HG03442 (cell line): ENCODE results near the gene KRTAP19-1.
"Not testable (repeated sequence)": the region's sequence is repeated elsewhere in the genome, so short reads cannot be mapped to it uniquely, and the experiment has no call there.

Source experiments
- ATAC-seq: cut with Tn5 transposase; IDR thresholded peaks from one replicate; pipeline ENCODE4 v1.9.1; 2021; ENCODE audit warnings: mild to moderate bottlenecking, moderate library complexity; ENCODE audit not compliant: unreplicated experiment

Gene KRTAP19-1

DNA sequence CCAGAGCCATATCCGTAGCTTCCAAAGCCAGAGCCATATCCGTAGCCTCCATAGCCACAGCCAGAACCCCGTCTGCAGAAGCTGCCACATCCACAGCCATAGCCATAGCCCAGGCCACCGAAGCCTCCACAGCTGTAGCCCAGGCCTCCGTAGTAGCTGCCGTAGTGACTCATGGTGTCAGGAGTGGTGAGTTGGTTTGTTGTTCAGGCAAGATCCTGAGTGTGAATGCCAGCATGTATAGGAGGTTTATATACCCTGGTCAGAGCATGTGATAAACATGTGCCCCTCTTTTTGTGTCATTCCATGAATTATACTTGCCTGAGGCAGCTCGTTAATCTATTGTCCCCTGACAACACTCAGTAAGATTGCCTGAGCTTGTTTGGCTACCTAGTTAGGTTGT lies at the start of gene KRTAP19-1:
TSS of gene KRTAP19-1 (minus strand) at position 223 of the 400 bp plus-strand sequence. CDS start at position 173, 50 bp downstream.
- ATAC-seq = no peak

DNA sequence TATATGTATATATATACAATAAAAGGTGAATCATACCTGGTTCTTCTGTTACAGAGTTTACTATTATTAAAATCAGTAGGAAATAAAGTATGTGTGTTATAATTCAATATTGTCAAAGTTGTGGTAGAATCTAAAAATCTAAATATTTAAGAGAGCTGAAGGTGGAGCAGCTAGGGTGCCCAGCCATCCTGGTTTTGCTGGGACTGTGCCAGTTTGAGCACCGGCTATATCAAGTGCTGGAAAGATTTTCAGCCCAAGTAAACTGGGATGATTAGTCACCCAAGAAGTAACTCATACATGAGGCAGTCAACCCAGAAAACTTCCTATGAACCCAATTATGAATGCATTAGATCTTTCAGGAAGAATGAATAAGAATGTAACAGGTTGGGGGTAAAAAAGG lies 38.7 kb upstream of the KRTAP19-1 start:
- ATAC-seq = no peak

DNA sequence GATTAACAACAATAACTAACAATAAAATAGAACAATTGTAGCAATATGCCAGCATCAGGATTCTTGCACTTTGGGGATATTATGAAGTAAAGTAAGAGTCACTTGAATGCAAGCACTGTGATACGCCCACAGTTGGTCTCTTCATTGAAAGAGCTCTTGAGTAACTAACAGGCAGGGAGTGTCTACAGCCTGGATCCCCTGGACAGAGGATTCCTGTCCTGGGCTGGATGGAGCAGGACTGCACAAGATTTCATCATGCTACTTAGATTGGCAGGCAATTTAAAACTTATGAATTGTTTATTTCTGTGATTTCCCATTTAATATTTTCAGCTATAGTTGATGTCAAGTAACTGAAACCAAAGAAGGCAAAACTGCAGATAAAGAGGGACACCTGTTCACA lies 35.5 kb upstream of the KRTAP19-1 start:
- ATAC-seq = no peak

DNA sequence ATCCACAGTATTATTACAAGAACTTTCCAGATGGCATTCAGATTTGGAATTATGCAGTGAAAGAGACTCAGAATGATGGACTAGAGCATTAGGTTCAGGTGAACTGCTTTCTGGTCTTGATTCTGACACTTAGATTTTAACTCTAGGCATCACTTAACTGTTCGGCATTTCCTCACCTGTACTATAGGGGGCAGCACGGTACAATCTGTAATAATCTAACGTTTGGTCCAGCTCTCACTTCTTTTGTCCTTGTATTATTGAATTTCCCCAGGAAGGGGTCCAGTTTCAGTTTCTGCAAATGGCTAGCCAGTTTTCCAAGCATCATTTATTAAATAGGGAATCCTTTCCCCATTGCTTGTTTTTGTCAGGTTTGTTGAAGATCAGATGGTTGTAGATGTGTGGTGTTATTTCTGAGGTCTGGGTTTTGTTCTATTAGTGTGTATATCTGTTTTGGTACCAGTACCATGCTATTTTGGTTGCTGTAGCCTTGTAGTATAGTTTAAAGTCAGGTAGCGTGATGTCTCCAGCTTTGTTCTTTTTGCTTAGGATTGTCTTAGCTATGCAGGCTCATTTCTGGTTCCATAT lies 25.5 kb upstream of the KRTAP19-1 start:
- not testable (repeated sequence) for ATAC-seq

DNA sequence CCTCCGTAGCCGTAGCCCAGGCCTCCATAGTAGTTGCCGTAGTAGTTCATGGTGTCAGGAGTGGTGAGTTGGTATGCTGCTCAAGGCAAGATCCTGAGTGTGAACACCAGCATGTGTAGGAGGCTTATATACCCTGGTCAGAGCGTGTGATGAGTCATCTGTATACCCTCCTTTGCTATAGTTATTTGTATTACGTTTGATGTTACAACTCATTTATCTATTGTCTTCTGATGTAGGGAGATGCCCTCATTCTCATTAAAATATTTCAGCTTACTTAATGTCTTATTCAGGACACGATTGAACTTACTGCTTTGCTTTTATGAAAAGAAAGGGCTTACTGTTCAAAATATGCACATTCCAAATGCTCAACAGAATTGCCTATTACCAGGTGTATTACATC lies 21.9 kb upstream of the KRTAP19-1 start, which contains the start of gene KRTAP19-5:
TSS of gene KRTAP19-5 (minus strand) at position 101 of the 400 bp plus-strand sequence. CDS start at position 50, 51 bp downstream.
- no peak for ATAC-seq

DNA sequence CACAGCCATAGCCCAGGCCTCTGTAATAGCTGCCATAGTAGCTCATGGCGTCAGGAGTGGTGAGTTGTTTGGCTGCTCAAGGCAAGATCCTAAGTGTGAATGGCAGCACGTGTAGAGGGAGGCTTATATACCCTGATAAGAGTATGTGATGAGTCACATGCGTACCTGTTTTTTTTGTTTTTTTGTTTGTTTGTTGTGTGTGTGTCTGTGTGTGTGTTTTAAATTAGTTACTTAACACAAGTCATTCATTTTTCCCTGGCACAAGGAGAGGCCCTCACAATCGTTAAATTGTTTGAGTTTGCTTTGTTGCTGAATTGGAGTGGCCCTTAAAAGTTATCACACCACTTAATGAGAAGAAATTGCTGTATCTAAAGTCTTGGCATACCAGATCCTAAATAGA lies 16.9 kb upstream of the KRTAP19-1 start, which contains the start of gene KRTAP19-4:
TSS of gene KRTAP19-4 (minus strand) at position 101 of the 400 bp plus-strand sequence. CDS start at position 46, 55 bp downstream.
- no peak for ATAC-seq

DNA sequence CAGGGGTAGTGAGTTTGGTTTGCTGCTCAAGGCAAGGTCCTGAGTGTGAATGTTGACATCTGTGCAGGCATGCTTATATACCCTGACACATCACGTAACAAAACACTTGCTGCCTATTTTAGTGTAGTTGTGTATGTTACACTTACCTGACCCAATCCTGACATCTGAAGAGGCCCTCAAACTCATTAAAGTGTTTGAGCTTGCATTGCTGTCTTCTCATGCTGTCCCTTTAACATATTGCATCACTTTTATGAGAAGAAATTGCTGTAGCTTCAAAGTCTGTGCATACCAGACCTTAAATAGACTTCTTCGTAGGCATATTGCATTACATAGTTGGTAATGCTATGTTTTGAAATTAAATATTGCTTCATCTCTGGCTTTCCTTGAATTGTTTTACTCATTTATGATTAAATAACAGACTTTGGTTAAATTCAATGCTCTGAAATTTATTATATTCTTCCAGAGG lies 11.8 kb upstream of the KRTAP19-1 start, which contains the start of gene KRTAP19-3:
TSS of gene KRTAP19-3 (minus strand) at position 51 of the 466 bp plus-strand sequence. CDS start 56 bp downstream, outside the sequence.
- ATAC-seq = no peak

DNA sequence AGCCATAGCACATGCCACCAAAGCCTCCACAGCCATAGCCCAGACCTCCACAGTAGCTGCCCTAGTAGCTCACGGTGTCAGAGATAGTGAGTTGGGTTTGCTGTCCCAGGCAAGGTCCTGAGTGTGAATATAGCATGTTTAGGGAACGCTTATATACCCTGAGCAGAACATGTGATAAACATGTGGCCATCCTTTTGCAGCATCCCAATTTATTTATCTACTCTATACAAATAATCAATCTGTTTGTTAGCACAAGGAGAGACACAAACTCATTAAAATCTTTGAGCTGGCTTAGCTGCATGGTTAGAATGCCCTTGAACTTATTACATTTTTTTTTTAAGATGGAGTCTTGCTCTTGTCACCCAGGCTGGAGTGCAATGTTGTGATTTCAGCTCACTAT lies 7.2 kb upstream of the KRTAP19-1 start, which contains the start of gene KRTAP19-2:
TSS of gene KRTAP19-2 (minus strand) at position 101 of the 400 bp plus-strand sequence. CDS start at position 13, 88 bp downstream.
- no peak for ATAC-seq

DNA sequence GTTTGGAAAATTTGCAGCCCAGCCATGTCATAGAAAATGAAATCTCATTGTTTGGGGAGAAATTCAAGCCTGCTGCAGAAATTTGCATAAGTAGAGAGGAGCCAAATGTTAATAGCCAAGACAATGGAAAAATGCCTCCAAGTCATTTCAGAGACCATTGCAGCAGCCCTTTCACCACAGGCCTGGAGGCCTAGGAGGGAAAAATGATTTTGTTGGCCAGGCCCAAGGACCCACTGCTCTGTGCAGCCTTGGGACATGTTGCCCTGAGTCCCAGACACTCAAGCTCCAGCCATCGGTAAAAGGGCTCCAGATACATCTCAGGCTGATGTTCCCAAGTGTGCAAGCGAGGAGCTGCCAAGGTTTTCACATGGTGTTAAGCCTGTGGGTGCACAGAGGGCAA lies 6.0 kb upstream of the KRTAP19-1 start:
- no peak for ATAC-seq

DNA sequence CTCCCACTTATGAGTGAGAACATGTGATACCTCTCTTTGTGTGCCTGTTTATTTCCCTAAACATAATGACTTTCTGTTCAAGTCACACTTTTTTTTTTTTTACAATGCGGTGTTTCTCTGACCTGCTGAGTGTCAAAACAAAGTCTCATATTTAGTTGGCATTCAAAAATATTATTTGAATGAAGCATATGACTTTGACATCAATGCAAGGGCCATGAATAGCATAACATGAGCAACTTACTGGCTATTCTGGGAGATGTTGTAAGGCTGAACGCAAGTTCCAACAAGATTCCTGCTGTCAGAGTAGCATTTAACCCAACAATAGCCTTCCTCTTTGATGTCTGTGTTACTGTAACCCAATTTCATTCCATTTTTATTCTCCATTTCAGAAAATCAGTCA lies 2.0 kb upstream of the KRTAP19-1 start:
- ATAC-seq = no peak

DNA sequence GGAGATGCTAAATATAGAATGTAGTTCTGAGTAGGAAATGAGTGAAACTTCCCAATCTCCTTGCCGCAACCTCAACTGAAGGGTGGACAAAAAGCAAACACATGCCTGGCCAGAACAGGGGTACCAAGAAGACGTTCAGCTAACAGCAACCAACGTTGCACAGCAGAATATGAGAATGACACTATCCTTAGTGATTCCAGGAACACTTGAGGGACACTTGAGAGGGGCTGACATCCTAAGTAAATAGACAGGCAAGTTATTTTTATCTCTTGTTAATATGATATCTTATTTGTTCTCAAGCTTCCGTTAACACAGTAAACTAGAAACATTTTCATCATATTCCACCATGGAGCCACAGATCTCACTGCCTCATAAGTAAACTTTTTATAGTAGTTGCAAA lies 908 bp downstream of the KRTAP19-1 start:
- no peak for ATAC-seq

DNA sequence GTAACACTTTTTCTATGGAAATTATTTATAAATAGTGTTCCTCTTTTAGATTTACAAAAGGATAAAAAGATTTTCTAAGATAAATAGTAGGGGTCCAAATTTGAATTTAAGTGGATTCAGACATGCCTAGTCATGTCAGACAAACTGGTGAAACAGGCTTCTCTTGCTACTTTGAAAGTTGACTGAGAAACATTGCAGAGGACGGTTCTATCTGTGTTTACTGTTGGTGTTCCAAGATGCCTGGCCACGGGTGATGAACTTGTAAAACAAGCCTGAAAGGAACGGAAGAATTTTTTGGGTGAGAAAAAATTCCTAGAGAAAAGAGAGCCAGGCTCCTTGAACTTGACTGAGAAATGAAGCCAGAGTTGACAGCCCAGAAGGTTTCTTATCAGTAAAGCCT lies 2.2 kb downstream of the KRTAP19-1 start:
- ATAC-seq = no peak

DNA sequence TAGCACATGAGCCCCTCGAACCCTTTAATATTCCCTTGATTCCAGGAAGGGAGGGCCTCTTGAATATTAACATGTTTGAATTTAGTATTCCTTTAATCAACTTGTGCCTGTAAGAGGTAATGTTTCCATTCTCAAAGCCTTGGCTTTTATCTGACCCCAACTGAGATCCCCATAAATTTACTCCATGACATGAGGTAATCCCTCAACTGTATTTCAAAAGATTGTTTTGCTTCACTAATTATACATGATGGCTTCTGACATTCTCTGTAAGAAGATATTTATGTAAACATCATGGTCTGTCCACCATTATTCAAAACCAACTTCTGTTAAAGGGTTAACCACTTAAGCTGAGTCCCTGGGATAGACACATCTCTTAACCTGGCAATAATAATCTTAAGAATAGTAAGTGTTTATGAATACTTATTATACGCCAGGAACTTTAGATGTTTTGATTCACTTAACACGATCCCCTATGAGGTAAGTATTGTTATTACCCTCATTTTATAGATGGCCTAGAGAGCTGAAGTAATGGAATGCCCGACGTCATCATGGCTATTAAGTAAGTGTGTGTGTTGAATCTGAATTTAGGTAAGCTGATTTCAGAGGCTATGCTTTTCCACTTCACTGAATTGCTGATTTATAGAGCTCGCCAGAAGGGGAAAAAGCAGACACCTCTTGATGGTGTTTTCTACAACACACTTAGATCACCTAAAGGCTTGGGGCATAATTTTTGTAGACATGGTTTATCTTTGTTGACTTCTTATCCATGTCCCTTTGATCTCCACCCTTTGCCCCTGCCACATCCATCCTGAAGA lies 11.1 kb downstream of the KRTAP19-1 start:
- ATAC-seq = no peak

DNA sequence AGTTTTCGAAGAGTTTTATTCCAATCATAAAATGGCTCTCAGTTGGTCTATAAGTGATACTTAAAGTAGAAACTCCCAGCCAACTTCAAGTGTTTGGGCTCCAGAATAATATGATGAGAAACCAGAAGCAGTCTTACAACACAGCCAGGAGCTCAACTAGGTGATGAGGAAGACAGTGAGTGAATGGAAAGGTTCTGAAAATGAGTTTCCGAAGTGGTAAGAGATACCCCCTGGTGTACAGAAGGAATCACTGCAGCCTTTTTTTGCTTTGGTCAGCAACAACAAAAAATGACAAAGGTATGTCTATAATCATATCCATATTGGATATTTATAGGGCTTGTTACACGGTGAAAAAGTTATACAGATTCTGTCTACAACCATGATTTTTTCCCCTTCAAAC lies 16.5 kb downstream of the KRTAP19-1 start:
- ATAC-seq = no peak

DNA sequence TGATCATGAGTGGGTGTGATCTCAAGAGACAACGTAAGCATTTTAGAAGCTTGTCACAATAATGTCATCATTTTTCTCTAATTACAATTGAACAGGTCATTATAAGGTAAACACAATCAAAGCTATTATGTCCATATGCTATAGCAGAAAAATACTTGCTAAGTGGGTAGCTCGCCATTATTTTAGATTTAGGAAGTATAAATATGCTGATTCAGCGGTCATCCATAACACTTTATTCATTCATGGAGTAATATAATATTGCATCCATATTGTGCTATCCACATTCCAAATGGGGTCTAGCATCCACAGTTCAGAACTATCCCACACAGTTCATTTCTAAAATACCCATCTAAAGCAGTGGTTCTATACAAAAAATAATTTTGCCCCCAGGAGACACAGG lies 31.7 kb downstream of the KRTAP19-1 start:
- no peak for ATAC-seq

DNA sequence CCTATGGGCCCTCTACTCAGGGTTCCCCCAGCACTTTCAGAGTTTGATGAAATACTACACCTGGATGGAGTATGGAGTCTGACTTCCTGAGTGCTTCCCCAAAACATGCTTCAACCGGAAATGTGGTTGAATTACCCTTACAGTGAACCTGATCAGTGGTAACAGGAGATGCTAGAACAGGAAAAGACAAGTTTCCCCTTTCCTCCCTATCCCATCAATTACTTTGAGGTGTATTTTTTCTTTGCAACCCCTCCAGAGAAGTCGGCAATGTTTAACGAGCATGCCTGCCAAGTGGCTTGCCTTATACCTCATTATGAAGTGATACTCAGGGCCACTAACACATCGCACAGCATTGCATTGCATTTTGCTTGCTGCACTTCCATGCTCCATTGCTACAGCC lies 33.1 kb downstream of the KRTAP19-1 start:
- ATAC-seq = no peak

DNA sequence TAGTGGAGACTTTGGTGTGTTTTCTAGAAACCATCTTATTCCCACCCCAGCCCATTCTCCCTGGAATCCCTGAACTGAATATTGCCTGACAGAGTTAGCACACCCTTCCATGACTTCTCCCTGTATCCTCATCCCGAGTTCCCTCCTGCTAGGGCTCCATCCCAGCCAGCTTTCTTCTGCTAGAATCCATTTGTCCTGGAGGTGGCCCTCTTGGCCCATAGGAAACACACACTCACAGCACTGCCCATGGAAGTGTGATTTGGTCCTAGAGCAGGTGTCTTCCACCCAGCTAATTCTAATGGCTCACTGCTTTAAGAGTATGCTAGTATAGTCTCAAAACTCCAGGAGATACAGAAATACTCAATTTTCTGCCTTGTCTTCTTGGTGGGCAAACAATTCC lies 36.0 kb downstream of the KRTAP19-1 start:
- no peak for ATAC-seq

DNA sequence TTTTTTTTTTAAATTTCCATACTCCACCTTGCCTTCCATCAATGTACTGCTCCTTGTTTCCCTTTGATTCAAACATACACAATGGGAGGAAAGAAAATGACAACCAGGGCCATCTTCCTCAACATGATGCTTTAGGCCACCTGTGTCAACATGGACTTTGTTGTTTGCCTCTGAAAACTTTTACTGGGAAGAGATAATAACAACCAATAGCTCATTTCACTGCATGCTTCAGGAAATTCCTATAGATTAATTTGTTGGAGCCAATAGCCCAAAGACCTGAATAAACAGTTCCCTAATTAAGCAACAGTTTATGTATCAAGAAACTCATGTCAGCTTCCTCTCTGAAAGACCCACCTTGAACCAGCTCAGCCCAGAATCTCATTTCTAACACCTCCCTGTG lies 36.9 kb downstream of the KRTAP19-1 start:
- ATAC-seq = no peak

DNA sequence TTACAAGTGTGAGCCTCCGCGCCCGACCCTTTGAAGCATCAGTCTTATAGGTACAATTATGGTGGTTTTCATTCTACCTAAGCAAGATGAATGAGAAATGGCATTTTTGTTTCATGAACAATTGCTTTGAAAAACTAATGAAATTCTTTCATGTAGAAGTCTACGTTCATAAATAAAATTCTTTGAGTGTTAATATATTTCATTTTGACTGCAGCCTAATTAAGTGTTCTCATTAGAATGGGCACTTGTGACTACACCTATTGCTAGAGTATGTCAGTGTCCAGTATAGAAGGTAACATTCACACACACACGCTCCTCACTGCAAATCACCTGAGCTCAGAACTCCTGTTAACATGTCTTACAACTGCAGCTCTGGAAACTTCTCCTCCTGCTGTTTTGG lies 40.2 kb downstream of the KRTAP19-1 start, which contains the start of gene KRTAP15-1:
TSS of gene KRTAP15-1 (plus strand) at position 301 of the 400 bp plus-strand sequence. CDS start at position 354, 53 bp downstream.
- no peak for ATAC-seq

DNA sequence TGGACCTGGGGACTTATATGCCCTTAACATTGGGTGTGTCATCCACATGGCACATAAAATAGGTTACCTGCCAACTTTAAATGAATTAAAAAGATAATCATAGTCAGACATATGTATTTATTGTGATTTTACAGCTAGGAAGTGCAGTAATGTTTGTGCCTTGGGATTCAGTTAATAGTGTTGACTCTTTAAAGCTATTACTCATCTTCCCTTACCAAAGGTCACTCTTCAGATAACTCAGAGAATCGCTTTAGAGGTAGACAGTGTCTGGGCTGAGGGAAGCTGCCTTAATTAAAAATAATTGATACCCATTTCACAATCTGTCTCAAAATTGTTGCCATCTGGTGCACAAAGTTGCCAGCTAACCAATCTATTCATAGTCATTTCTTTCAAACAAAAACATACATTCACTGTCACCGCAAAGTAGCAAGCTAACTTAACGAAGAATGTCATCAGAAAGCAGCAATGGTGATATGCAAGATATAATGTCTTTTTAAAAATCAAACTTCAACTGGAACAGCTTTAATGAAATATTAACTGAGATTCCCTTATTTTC lies 43.1 kb downstream of the KRTAP19-1 start:
- ATAC-seq = no peak

DNA sequence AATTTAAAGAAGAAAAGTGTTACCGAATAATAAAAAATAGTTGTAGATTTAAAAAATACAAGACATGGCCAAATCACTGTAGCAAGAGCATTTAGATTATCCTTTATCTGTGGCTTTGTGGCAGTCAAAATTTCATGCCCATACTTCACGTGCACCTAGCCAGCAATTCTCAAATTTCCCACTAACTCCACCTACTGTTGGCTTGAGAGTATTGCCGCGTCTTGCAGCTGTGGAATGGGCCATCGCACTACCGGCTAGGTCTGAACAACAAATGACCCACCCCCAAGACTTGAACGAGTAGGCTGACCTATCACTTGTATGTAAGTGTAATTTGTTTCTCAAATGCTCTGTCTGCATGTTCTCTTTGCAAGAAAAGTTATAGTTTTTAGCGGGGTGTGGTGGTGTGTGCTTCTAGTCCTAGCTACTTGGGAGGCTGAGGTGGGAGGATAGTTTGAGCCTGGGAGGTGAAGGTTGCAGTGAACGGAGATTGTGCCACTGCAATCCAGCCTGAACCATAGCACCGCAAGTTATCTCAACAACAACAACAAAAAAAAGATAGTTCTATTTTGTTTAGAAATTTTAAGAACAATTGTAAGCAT lies 46.0 kb downstream of the KRTAP19-1 start:
- no peak for ATAC-seq
